ENCODE data around the gene KLHL22. TPM values are rescaled to one million over a fixed set of nuclear protein-coding genes. Genes with fewer than 3 reads are reported as not detected.
A peak's percentile ranks its signal among the peaks of the same experiment; 100 is the strongest.
"Not testable (repeated sequence)": the region's sequence is repeated elsewhere in the genome, so short reads cannot be mapped to it uniquely, and the experiment has no call there.

The KLHL22 gene
- total RNA-seq, result 10 to 100 TPM; 14.1 to 15.2 TPM

GRCh38 chr22:20494978-20495860, at the start of gene KLHL22:
TSS of gene KLHL22 (minus strand) at chr22:20495795. CDS start at chr22:20489211, 6,584 bp downstream.
- CTCF ChIA-PET, result interaction anchor here (0.7 to 2.6 kb wide), 6 partner anchors 11 to 175 kb away, joined by 3 to 14 read pairs (median 5); partner anchors contain the start of gene DGCR6L
- Mint-ChIP-seq H3K27ac (peak within 1 kb of the TSS; percentile 70), H3K4me3 (peak within 1 kb of the TSS; percentile 76), H3K9me3 (ENCODE audit: low read depth) (no peaks in the 10 kb centered on the region), H3K36me3 (ENCODE audit: low read depth) (peaks cover 2% of the 10 kb centered on the region), H3K27me3 (no peaks in the 10 kb centered on the region), H3K4me1 (peaks cover 38% of the 10 kb centered on the region)
- DNase-seq, result peak; percentile 61
- intact Hi-C loops (cut with DNase I, micrococcal nuclease), result loop anchor here (1.0 to 10.0 kb wide), 5 partner anchors 20 to 640 kb away; partner anchors contain the start of genes GNB1L (in 1 of the 2), RTL10 (in 1 of the 2) and TRMT2A (in 1 of the 2)
- POLR2A ChIA-PET, result interaction anchor here (1.3 to 1.4 kb wide), 2 partner anchors 13 to 14 kb away, joined by 5 to 7 read pairs; partner anchors contain the start of gene MED15
- peak; percentile 1 for ATAC-seq

- H3K4me3 Mint-ChIP-seq; DNase-seq; H3K27me3 Mint-ChIP-seq; CTCF ChIA-PET; POLR2A ChIA-PET; ATAC-seq; H3K9me3 Mint-ChIP-seq (ENCODE audit: low read depth); intact Hi-C loops (cut with DNase I, micrococcal nuclease): not testable (repeated sequence)
- Mint-ChIP-seq H3K27ac (peak overlapping the region; percentile 53), H3K36me3 (ENCODE audit: low read depth) (peaks cover 39% of the 10 kb centered on the region), H3K4me1 (peaks cover 68% of the 10 kb centered on the region)
Observed at GRCh38 chr22:20545318-20545634, 49.7 kb upstream of the KLHL22 start.

- POLR2A ChIA-PET, result interaction anchor here (1.1 kb wide), 1 partner anchor 17 kb away, joined by 4 read pairs; no protein-coding TSS in a partner anchor
- Mint-ChIP-seq H3K36me3 (ENCODE audit: low read depth) (peaks cover 56% of the 10 kb centered on the region), H3K4me3 (no peak overlapping the region), H3K4me1 (peaks cover 46% of the 10 kb centered on the region), H3K9me3 (ENCODE audit: low read depth) (no peaks in the 10 kb centered on the region), H3K27me3 (no peaks in the 10 kb centered on the region), H3K27ac (peak overlapping the region; percentile 69)
- ATAC-seq (no peak), DNase-seq (no peak)
- intact Hi-C loops (cut with DNase I, micrococcal nuclease), result no loop called here
- CTCF ChIA-PET, result interaction anchor here (1.6 kb wide), 1 partner anchor 35 kb away, joined by 3 read pairs; the partner anchor contains the start of gene MED15
Observed at GRCh38 chr22:20542736-20543135, 47.1 kb upstream of the KLHL22 start.

GRCh38 chr22:20542055-20542454, 46.5 kb upstream of the KLHL22 start:
- DNase-seq, result no peak
- no peak for ATAC-seq
- Mint-ChIP-seq H3K4me1 (peaks cover 41% of the 10 kb centered on the region), H3K36me3 (ENCODE audit: low read depth) (peaks cover 59% of the 10 kb centered on the region), H3K9me3 (ENCODE audit: low read depth) (no peaks in the 10 kb centered on the region), H3K27me3 (no peaks in the 10 kb centered on the region), H3K27ac (no peak overlapping the region), H3K4me3 (no peak overlapping the region)
- intact Hi-C loops (cut with DNase I, micrococcal nuclease), result no loop called here
- ChIA-PET POLR2A (no interaction called here), CTCF (interaction anchor here (1.6 kb wide), 1 partner anchor 34 kb away, joined by 3 read pairs; the partner anchor contains the start of gene MED15)

GRCh38 chr22:20538875-20539274, 43.3 kb upstream of the KLHL22 start:
- H3K36me3 Mint-ChIP-seq (ENCODE audit: low read depth), result peaks cover 54% of the 10 kb centered on the region
- peaks cover 23% of the 10 kb centered on the region for H3K4me1 Mint-ChIP-seq
- H3K9me3 Mint-ChIP-seq (ENCODE audit: low read depth); H3K4me3 Mint-ChIP-seq; DNase-seq; intact Hi-C loops (cut with DNase I, micrococcal nuclease); H3K27me3 Mint-ChIP-seq; ATAC-seq; H3K27ac Mint-ChIP-seq; POLR2A ChIA-PET: not testable (repeated sequence)
- CTCF ChIA-PET, result interaction anchor here (0.6 to 1.2 kb wide), 3 partner anchors 10 to 25 kb away, joined by 3 read pairs; no protein-coding TSS in a partner anchor

GRCh38 chr22:20537983-20538382, 42.4 kb upstream of the KLHL22 start:
- POLR2A ChIA-PET, result interaction anchor here (0.6 to 0.7 kb wide), 2 partner anchors 25 to 64 kb away, joined by 3 read pairs; no protein-coding TSS in a partner anchor
- intact Hi-C loops (cut with DNase I, micrococcal nuclease), result no loop called here
- ATAC-seq, result no peak

GRCh38 chr22:20537325-20537756, 41.7 kb upstream of the KLHL22 start:
- no peak overlapping the region for H3K27ac Mint-ChIP-seq
- H3K4me3 Mint-ChIP-seq, result no peak overlapping the region
- intact Hi-C loops (cut with DNase I, micrococcal nuclease), result no loop called here
- DNase-seq (no peak), ATAC-seq (no peak)
- H3K36me3 Mint-ChIP-seq (ENCODE audit: low read depth), result peaks cover 45% of the 10 kb centered on the region
- H3K27me3 Mint-ChIP-seq, result no peaks in the 10 kb centered on the region
- ChIA-PET CTCF (interaction anchor here (0.7 to 0.8 kb wide), 2 partner anchors 17 to 23 kb away, joined by 3 to 4 read pairs; no protein-coding TSS in a partner anchor), POLR2A (no interaction called here)
- peaks cover 26% of the 10 kb centered on the region for H3K4me1 Mint-ChIP-seq
- no peaks in the 10 kb centered on the region for H3K9me3 Mint-ChIP-seq (ENCODE audit: low read depth)

More at GRCh38 chr22:20537983-20538382, 42.4 kb upstream of the KLHL22 start:
- no peak for DNase-seq
- H3K27ac Mint-ChIP-seq, result no peak overlapping the region
- CTCF ChIA-PET, result interaction anchor here (0.7 to 1.2 kb wide), 4 partner anchors 11 to 26 kb away, joined by 3 to 4 read pairs (median 3); no protein-coding TSS in a partner anchor
- no peaks in the 10 kb centered on the region for H3K27me3 Mint-ChIP-seq
- H3K4me3 Mint-ChIP-seq, result no peak overlapping the region
- H3K36me3 Mint-ChIP-seq (ENCODE audit: low read depth), result peaks cover 49% of the 10 kb centered on the region
- peaks cover 27% of the 10 kb centered on the region for H3K4me1 Mint-ChIP-seq
- no peaks in the 10 kb centered on the region for H3K9me3 Mint-ChIP-seq (ENCODE audit: low read depth)

GRCh38 chr22:20536590-20537324, 41.2 kb upstream of the KLHL22 start:
- Mint-ChIP-seq H3K4me1 (peaks cover 32% of the 10 kb centered on the region), H3K36me3 (ENCODE audit: low read depth) (peaks cover 39% of the 10 kb centered on the region), H3K27me3 (no peaks in the 10 kb centered on the region), H3K4me3 (no peak overlapping the region), H3K9me3 (ENCODE audit: low read depth) (no peaks in the 10 kb centered on the region), H3K27ac (no peak overlapping the region)
- CTCF ChIA-PET, result no interaction called here
- intact Hi-C loops (cut with DNase I, micrococcal nuclease), result no loop called here
- DNase-seq (no peak), ATAC-seq (no peak)
- POLR2A ChIA-PET, result no interaction called here

GRCh38 chr22:20533879-20534265, 38.3 kb upstream of the KLHL22 start:
- ChIA-PET CTCF (interaction anchor here (1.5 kb wide), 1 partner anchor 10 kb away, joined by 4 read pairs; no protein-coding TSS in a partner anchor), POLR2A (interaction anchor here (0.9 kb wide), 1 partner anchor 35 kb away, joined by 3 read pairs; no protein-coding TSS in a partner anchor)
- Mint-ChIP-seq H3K36me3 (ENCODE audit: low read depth) (peaks cover 28% of the 10 kb centered on the region), H3K9me3 (ENCODE audit: low read depth) (no peaks in the 10 kb centered on the region), H3K4me1 (peaks cover 47% of the 10 kb centered on the region), H3K27ac (peak overlapping the region; percentile 58), H3K27me3 (no peaks in the 10 kb centered on the region), H3K4me3 (no peak overlapping the region)
- intact Hi-C loops (cut with DNase I, micrococcal nuclease), result no loop called here
- ATAC-seq (no peak), DNase-seq (no peak)

- intact Hi-C loops (cut with DNase I, micrococcal nuclease), result no loop called here
- CTCF ChIA-PET, result interaction anchor here (1.1 to 1.5 kb wide), 3 partner anchors 9 to 25 kb away, joined by 4 to 5 read pairs (median 5); no protein-coding TSS in a partner anchor
- Mint-ChIP-seq H3K4me3 (no peak overlapping the region), H3K36me3 (ENCODE audit: low read depth) (peaks cover 24% of the 10 kb centered on the region), H3K9me3 (ENCODE audit: low read depth) (no peaks in the 10 kb centered on the region), H3K4me1 (peaks cover 47% of the 10 kb centered on the region), H3K27me3 (no peaks in the 10 kb centered on the region), H3K27ac (peak overlapping the region; percentile 56)
- no peak for ATAC-seq
- no peak for DNase-seq
- POLR2A ChIA-PET, result interaction anchor here (0.9 to 1.4 kb wide), 2 partner anchors 10 to 36 kb away, joined by 3 to 4 read pairs; no protein-coding TSS in a partner anchor
Observed at GRCh38 chr22:20533095-20533878, 37.7 kb upstream of the KLHL22 start.
